Measurements from ENCODE around the gene OLIG1. TPM values are rescaled to one million over a fixed set of nuclear protein-coding genes. Genes with fewer than 3 reads are reported as not detected.

OLIG1 gene
- total and polyA plus RNA-seq, 10 of the 15 experiments (the other 5 are each of a cell fraction or from before 2014, with no cell fraction given), result not detected

DNA sequence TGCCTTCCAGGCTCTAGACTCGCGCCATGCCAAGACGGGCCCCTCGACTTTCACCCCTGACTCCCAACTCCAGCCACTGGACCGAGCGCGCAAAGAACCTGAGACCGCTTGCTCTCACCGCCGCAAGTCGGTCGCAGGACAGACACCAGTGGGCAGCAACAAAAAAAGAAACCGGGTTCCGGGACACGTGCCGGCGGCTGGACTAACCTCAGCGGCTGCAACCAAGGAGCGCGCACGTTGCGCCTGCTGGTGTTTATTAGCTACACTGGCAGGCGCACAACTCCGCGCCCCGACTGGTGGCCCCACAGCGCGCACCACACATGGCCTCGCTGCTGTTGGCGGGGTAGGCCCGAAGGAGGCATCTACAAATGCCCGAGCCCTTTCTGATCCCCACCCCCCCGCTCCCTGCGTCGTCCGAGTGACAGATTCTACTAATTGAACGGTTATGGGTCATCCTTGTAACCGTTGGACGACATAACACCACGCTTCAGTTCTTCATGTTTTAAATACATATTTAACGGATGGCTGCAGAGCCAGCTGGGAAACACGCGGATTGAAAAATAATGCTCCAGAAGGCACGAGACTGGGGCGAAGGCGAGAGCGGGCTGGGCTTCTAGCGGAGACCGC lies 46.3 kb upstream of the OLIG1 start:
- Histone ChIP-seq H3K36me3 (ENCODE audit: control insufficient read depth in 2 of 2, insufficient read depth in 2 of 2, low read length in 1 of 2) (no peaks in the 10 kb centered on the region; a peak in 1 of 4 replicates), H3K27me3 (replicated peaks in 1 of 2; ENCODE audit: control insufficient read depth in 2 of 2, insufficient read depth in 2 of 2, low read length in 1 of 2) (peaks cover 33% of the 10 kb centered on the region in 2 experiments), H4K20me1 (ENCODE audit: control insufficient read depth, insufficient read depth) (no peaks in the 10 kb centered on the region), H3K4me2 (ENCODE audit: control insufficient read depth, insufficient read depth) (no peak overlapping the region), H3K27ac (ENCODE audit: control insufficient read depth, insufficient read depth) (no peak overlapping the region), H2AFZ (ENCODE audit: control insufficient read depth, low read depth, low read length) (no peak overlapping the region), H3K4me3 (no peak overlapping the region), H3K9ac (ENCODE audit: control insufficient read depth, insufficient read depth, low read length) (no peak overlapping the region), H3K4me1 (ENCODE audit: control insufficient read depth, insufficient read depth, low read length) (no peaks in the 10 kb centered on the region), H3K79me2 (ENCODE audit: control insufficient read depth, insufficient read depth, low read length) (no peaks in the 10 kb centered on the region), H3K9me3 (replicated peaks; ENCODE audit: control insufficient read depth, insufficient read depth, low read length) (no peaks in the 10 kb centered on the region; the same call in 2 of the 3 replicates)
- no TSS peak for BruUV-seq (replicated peaks)
- ChIA-PET RAD21 (ENCODE audit: unreplicated experiment) (no interaction called here), POLR2A (no interaction called here), SMC1A (ENCODE audit: uncharacterized antibody, unreplicated experiment) (no interaction called here), CTCF (interaction anchor here (2.2 kb wide), 1 partner anchor 84 kb away, joined by 5 read pairs; no protein-coding TSS in a partner anchor)
- FAIRE-seq, result no peak
- WGBS (ENCODE audit: insufficient coverage, insufficient replicate concordance, low lambda C conversion rate, missing lambda C conversion rate), result 21% methylated on average over 49 of the region's 49 CpGs
- TF ChIP-seq, protein P1, sequence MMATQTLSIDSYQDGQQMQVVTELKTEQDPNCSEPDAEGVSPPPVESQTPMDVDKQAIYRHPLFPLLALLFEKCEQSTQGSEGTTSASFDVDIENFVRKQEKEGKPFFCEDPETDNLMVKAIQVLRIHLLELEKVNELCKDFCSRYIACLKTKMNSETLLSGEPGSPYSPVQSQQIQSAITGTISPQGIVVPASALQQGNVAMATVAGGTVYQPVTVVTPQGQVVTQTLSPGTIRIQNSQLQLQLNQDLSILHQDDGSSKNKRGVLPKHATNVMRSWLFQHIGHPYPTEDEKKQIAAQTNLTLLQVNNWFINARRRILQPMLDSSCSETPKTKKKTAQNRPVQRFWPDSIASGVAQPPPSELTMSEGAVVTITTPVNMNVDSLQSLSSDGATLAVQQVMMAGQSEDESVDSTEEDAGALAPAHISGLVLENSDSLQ (IDR thresholded peaks at IDR 0.05), result no peak
- TF ChIP-seq ZSCAN29 (IDR thresholded peaks at IDR 0.05) (no peak), HDAC6 (IDR thresholded peaks at IDR 0.05; ENCODE audit: unreplicated experiment) (no peak), CUX1 (IDR thresholded peaks at IDR 0.05; ENCODE audit: insufficient replicate concordance, low read depth, low read length) (no peak), CHD4 (IDR thresholded peaks at IDR 0.05) (no peak), CBX5 (IDR thresholded peaks at IDR 0.05; ENCODE audit: low read depth) (no peak), RFX5 (IDR thresholded peaks at IDR 0.05; ENCODE audit: low read depth, low read length) (no peak), DPF2 (IDR thresholded peaks at IDR 0.05) (no peak), ZBTB40 (IDR thresholded peaks at IDR 0.05; ENCODE audit: borderline replicate concordance) (no peak), NBN (IDR thresholded peaks at IDR 0.05) (no peak)
- in situ Hi-C loops (cut with MboI) (no loop called here), intact Hi-C loops (cut with micrococcal nuclease; ENCODE audit: unreplicated experiment) (no loop called here)
- no peak for DNase-seq (ENCODE audit: low read depth, low spot score)
- no peak for ATAC-seq
